PC-9 (cell line): Measurements from ENCODE around the gene GOLGA6L25.
"Not testable (repeated sequence)": the region's sequence is repeated elsewhere in the genome, so short reads cannot be mapped to it uniquely, and the experiment has no call there.

Source experiments
- EZH2 ChIP-seq: fragments of 200-600 bp; sonication (generic); IDR thresholded peaks from 2 replicates; pipeline ENCODE4 v1.8.0; 2017; ENCODE audit warnings: antibody characterized with exemption, low read depth
- TF ChIP-seq, protein P1 (sequence below): fragments of 200-600 bp; sonication (generic); conservative IDR thresholded peaks from 2 replicates; pipeline ENCODE4 v1.6.1; 2017; ENCODE audit warnings: mixed run types, antibody characterized with exemption, mild to moderate bottlenecking, moderate library complexity

GRCh38 chr15:28592395-28592794 is 39.0 kb downstream of the GOLGA6L25 start:
- TF ChIP-seq, protein P1, sequence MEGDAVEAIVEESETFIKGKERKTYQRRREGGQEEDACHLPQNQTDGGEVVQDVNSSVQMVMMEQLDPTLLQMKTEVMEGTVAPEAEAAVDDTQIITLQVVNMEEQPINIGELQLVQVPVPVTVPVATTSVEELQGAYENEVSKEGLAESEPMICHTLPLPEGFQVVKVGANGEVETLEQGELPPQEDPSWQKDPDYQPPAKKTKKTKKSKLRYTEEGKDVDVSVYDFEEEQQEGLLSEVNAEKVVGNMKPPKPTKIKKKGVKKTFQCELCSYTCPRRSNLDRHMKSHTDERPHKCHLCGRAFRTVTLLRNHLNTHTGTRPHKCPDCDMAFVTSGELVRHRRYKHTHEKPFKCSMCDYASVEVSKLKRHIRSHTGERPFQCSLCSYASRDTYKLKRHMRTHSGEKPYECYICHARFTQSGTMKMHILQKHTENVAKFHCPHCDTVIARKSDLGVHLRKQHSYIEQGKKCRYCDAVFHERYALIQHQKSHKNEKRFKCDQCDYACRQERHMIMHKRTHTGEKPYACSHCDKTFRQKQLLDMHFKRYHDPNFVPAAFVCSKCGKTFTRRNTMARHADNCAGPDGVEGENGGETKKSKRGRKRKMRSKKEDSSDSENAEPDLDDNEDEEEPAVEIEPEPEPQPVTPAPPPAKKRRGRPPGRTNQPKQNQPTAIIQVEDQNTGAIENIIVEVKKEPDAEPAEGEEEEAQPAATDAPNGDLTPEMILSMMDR = not testable (repeated sequence)
- TF ChIP-seq EZH2 = not testable (repeated sequence)
